GM10248 (cell line): ENCODE results near the gene LYSMD3.

Experiments used
- CTCF ChIA-PET: fragments of 300-600 bp; sonication (Branson Sonifier 250); formaldehyde crosslinking; extraction: SDS; loops from one replicate; lab custom pipeline; 2021; ENCODE audit warnings: antibody characterized with exemption; lab: Yijun Ruan, JAX
- POLR2A ChIA-PET: fragments of 350-650 bp; sonication (Branson Sonifier 250); formaldehyde crosslinking; extraction: SDS; loops from one replicate; lab custom pipeline; 2020; ENCODE audit warnings: antibody characterized with exemption; lab: Yijun Ruan, JAX
- DNase-seq: peaks from one replicate; pipeline ENCODE4 v3.0.0; 2012; ENCODE audit errors: extremely low spot score
- TF ChIP-seq, protein P1 (sequence below): IDR thresholded peaks from 2 replicates; pipeline ENCODE4 v1.5.1; 2012; ENCODE audit warnings: mild to moderate bottlenecking, low read depth; ENCODE audit errors: extremely low read depth, missing control alignments, control extremely low read depth

The LYSMD3 gene

DNA sequence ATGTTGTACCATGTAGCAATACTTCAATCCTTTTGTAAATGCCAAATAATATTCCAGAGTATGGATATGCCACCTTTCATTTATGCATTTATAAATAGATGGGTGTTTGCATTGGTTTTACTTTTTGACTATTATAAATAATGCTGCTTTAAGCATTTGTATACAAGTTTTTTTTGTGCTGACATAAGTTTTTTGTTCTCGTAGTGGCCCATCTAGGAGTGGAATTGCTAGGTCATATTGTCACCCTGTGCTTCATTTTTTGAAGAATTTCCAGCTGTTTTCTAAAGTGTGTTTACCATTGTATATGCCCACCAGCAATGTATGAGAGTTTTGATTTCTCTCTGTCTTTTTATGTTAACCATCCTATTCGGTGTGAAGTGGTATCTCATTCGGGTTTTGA, 36.1 kb upstream of the LYSMD3 start:
- CTCF ChIA-PET = interaction anchor here (0.8 kb wide), 1 partner anchor 28 kb away, joined by 3 read pairs; no protein-coding TSS in a partner anchor

DNA sequence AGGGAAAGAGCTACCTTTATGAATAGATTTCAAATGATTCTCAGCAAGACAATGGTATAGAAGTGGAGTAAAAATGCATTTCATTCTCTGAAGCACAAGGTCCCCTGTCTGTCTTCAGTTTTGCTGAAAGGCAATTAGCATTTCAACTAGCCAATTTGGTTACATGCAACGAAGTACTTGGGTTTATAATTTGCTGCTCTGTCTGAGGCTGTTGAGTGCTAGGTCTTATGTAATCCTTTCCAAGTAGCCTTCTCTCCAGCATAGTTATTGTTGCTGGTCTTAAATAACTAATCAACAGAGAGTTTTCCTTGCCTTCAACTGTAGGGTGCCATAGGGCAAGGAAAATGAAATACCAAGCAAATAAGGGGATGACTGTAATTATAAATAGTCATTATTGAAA, 33.7 kb upstream of the LYSMD3 start:
- POLR2A ChIA-PET = no interaction called here
- CTCF ChIA-PET = interaction anchor here (1.2 to 1.8 kb wide), 3 partner anchors 8 to 41 kb away, joined by 3 to 8 read pairs (median 3); no protein-coding TSS in a partner anchor
- TF ChIP-seq, protein P1, sequence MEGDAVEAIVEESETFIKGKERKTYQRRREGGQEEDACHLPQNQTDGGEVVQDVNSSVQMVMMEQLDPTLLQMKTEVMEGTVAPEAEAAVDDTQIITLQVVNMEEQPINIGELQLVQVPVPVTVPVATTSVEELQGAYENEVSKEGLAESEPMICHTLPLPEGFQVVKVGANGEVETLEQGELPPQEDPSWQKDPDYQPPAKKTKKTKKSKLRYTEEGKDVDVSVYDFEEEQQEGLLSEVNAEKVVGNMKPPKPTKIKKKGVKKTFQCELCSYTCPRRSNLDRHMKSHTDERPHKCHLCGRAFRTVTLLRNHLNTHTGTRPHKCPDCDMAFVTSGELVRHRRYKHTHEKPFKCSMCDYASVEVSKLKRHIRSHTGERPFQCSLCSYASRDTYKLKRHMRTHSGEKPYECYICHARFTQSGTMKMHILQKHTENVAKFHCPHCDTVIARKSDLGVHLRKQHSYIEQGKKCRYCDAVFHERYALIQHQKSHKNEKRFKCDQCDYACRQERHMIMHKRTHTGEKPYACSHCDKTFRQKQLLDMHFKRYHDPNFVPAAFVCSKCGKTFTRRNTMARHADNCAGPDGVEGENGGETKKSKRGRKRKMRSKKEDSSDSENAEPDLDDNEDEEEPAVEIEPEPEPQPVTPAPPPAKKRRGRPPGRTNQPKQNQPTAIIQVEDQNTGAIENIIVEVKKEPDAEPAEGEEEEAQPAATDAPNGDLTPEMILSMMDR = no peak
- no peak for DNase-seq

More for the DNA sequence above, 36.1 kb upstream of the LYSMD3 start:
- POLR2A ChIA-PET = no interaction called here
- TF ChIP-seq, protein P1 = no peak
- DNase-seq = no peak

DNA sequence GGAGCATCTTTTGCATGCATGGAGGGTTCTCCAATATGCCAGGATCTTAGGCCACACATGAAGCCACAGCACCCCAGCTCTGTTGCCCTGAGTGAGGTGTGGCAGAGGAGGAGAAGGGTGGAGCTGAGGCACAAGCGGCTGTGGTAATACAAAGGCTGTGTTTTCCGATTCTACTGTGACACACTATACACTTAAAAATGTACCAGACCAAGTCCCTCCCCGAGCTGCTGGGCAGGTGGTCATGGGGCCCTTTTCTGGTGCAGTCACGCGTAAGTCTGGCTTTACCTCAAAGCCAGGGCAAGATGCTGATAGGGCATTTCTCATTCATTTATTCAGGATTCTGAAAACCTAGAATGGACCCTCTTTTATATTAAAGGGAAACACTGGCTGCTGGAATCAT, 33.0 kb upstream of the LYSMD3 start:
- POLR2A ChIA-PET = no interaction called here
- CTCF ChIA-PET = no interaction called here
- TF ChIP-seq, protein P1 = no peak
- no peak for DNase-seq

DNA sequence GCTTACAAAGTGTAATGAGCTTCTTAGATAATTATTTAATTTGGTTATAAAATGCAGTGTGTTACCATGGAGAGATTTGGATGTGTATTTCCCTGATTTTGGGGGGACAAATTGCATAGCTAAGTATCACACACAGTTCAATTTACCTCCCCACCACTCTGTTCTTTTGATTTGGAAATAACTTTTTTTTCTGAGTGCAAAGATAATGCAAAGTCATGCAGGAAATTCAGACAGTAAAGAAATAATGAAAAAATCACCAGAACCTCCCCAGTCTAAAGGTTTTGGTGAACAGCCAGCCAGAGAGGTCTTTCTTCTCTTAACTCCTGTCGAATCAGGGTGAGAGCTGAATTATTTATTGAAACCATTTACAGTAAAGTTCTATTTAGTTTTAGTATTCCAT, 32.4 kb upstream of the LYSMD3 start:
- TF ChIP-seq, protein P1 = no peak
- ChIA-PET CTCF (no interaction called here), POLR2A (no interaction called here)
- no peak for DNase-seq

DNA sequence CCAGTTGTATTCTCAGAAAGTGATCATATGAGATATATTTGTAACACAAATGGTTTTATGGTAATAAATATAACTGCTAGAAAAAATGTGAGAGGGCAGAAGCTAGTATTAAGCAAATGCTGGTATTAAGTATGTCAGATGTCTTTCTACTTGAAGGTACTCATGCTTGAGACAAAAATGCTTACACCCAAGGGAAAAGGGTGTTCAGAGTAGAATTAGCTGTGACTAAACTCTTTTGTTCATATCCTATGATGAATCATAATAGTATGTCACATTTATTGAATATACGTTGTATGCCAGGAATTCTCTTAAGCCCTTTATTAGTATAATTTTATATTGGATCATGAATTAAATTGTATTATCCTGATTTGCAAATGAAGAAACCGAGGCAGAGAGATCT, 31.4 kb upstream of the LYSMD3 start:
- DNase-seq = no peak
- TF ChIP-seq, protein P1 = no peak
- ChIA-PET CTCF (no interaction called here), POLR2A (no interaction called here)

DNA sequence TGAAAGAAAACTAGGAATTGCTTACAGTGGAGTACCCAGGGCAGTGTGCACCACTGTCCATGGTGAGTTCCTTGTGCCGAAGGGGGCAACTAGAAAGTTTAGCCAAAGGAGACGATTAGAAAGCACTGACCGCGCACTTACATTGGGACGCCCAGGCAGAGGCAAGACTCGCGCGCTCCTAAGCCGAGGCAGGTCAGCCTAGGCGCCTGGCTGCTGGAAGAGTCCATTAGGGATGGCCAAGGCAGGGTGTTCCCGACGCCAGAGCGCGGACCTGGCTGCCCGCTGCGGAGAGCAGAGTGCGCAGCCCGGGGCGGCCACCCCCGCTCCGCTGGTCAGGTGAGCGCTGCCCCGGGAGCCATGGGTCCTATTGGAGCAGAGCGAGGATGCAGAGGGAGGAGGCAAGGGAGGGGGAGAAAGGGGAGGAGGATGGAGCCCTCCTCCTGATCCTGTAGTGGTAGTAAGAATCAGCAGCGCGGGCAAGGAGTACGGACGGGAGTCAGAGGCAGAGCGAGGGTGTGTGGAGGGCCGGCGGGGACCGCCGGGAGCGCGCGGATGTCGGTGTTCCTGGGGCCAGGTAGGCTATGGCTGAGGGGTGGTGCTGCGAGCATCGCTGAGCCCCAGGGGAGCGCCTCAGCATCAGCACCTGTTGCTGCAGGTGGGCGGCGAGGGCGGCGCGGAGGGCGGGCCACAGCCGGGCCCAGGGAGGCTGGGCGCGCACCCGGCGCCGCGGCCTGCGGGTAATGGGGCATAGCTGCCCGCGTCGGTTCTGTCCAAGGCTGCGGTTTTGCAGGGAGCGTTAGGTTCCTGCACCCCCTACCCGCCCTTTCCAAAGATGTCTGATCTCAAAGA, 29.2 kb upstream of the LYSMD3 start, which contains the start of gene ADGRV1:
ADGRV1 (plus strand) TSS at position 454 of the 849 bp plus-strand sequence; CDS start at position 553, 99 bp downstream.
- DNase-seq = peak; percentile 26
- CTCF ChIA-PET = interaction anchor here (1.5 to 1.6 kb wide), 2 partner anchors 28 to 225 kb away, joined by 4 to 5 read pairs; partner anchors contain the start of gene LYSMD3
- POLR2A ChIA-PET = no interaction called here
- TF ChIP-seq, protein P1 = no peak
